ENCODE data around the gene VPS13D. TPM values are rescaled to one million over a fixed set of nuclear protein-coding genes. Genes with fewer than 3 reads are reported as not detected.

Gene VPS13D
- total and polyA plus RNA-seq, 10 of the 15 experiments (the other 5 are each of a cell fraction or from before 2014, with no cell fraction given), result 1.4 to 16.9 (median 8.5) TPM

GRCh38 chr1:12479311-12479710 is 249.5 kb downstream of the VPS13D start:
- POLR2A ChIA-PET, result no interaction called here
- Histone ChIP-seq H3K4me1 (ENCODE audit: control insufficient read depth, insufficient read depth, low read length) (peaks cover 6% of the 10 kb centered on the region), H3K4me2 (ENCODE audit: control insufficient read depth, insufficient read depth) (no peak overlapping the region), H4K20me1 (ENCODE audit: control insufficient read depth, insufficient read depth) (no peaks in the 10 kb centered on the region; the same call in 1 of the 2 replicates), H3K27me3 (replicated peaks in 1 of 2; ENCODE audit: control insufficient read depth in 2 of 2, insufficient read depth in 2 of 2, low read length in 1 of 2) (no peaks in the 10 kb centered on the region), H3K27ac (ENCODE audit: control insufficient read depth, insufficient read depth) (no peak overlapping the region), H3K79me2 (ENCODE audit: control insufficient read depth, insufficient read depth, low read length) (no peaks in the 10 kb centered on the region), H3K4me3 (no peak overlapping the region), H3K9me3 (replicated peaks; ENCODE audit: control insufficient read depth, insufficient read depth, low read length) (no peaks in the 10 kb centered on the region), H3K9ac (ENCODE audit: control insufficient read depth, insufficient read depth, low read length) (no peak overlapping the region), H3K36me3 (ENCODE audit: control insufficient read depth in 2 of 2, insufficient read depth in 2 of 2, low read length in 1 of 2) (no peaks in the 10 kb centered on the region; a peak in 1 of 4 replicates), H2AFZ (ENCODE audit: control insufficient read depth, low read depth, low read length) (no peak overlapping the region)
- in situ Hi-C loops (cut with MboI), result no loop called here
- no peak for DNase-seq (ENCODE audit: low read depth, low spot score)
- CTCF ChIA-PET, result no interaction called here
- no peak for ATAC-seq
- SMC1A ChIA-PET (ENCODE audit: uncharacterized antibody, unreplicated experiment), result no interaction called here
- intact Hi-C loops (cut with micrococcal nuclease; ENCODE audit: unreplicated experiment), result no loop called here
- WGBS (ENCODE audit: insufficient coverage, insufficient replicate concordance, low lambda C conversion rate, missing lambda C conversion rate), result 93% methylated on average over 6 of the region's 6 CpGs
- no TSS peak for BruUV-seq (replicated peaks)
- RAD21 ChIA-PET (ENCODE audit: unreplicated experiment), result no interaction called here
- FAIRE-seq, result no peak
- TF ChIP-seq TAF1 (IDR thresholded peaks at IDR 0.05; ENCODE audit: borderline replicate concordance, low read depth, low read length) (no peak), PRDM15 (CRISPR knock-in tag; IDR thresholded peaks at IDR 0.05) (no peak), EGR1 (IDR thresholded peaks at IDR 0.05; ENCODE audit: borderline replicate concordance in 1 of 2, low read depth in 2 of 2, low read length in 2 of 2) (no peak), E2F8 (IDR thresholded peaks at IDR 0.05; ENCODE audit: low read depth, partially characterized antibody) (no peak), PBX3 (IDR thresholded peaks at IDR 0.05; ENCODE audit: insufficient replicate concordance, low read depth, low read length) (no peak), NFIC (IDR thresholded peaks at IDR 0.05; ENCODE audit: low read depth, low read length) (no peak), SP1 (IDR thresholded peaks at IDR 0.05; ENCODE audit: low read depth, low read length) (no peak), BCLAF1 (IDR thresholded peaks at IDR 0.05) (no peak), WRNIP1 (IDR thresholded peaks at IDR 0.05; ENCODE audit: borderline replicate concordance, low read depth, low read length) (no peak), CBX5 (IDR thresholded peaks at IDR 0.05; ENCODE audit: low read depth) (no peak), ASH2L (IDR thresholded peaks at IDR 0.05; ENCODE audit: borderline replicate concordance, low read depth) (no peak), DPF2 (IDR thresholded peaks at IDR 0.05) (no peak)
